HL-60 (cell line): ENCODE measurements around the gene TFPT.

Source experiments
- DNase-seq, 2 experiments: peaks; one replicate each; pipeline ENCODE4 v3.0.0-alpha.2; 2010 to 2020; ENCODE audit warnings: low read depth in 1 of 2, low spot score in 1 of 2
- H3K27ac ChIP-seq: fragments of 250-450 bp; sonication (Bioruptor Pico); replicated peaks from 2 replicates; pipeline ENCODE4 v1.5.1; 2020; ENCODE audit warnings: mild to moderate bottlenecking, moderate library complexity
- H3K27me3 ChIP-seq: fragments of 250-450 bp; sonication (Bioruptor Pico); 2 replicates; pipeline ENCODE4 v1.5.1; 2021; ENCODE audit warnings: mild to moderate bottlenecking, moderate library complexity; ENCODE audit not compliant: insufficient read depth, poor library complexity, severe bottlenecking
- H3K4me3 ChIP-seq: replicated peaks from 2 replicates; pipeline ENCODE4 v1.5.1; 2011; ENCODE audit warnings: mild to moderate bottlenecking, control low read depth, low read length; ENCODE audit not compliant: insufficient read depth
- GABPA ChIP-seq: IDR thresholded peaks from 2 replicates; pipeline ENCODE4 v1.6.1; 2012; ENCODE audit warnings: low read depth
- POLR2AphosphoS5 ChIP-seq: IDR thresholded peaks from 2 replicates; pipeline ENCODE4 v1.6.1; 2012; ENCODE audit warnings: low read depth
- SPI1 ChIP-seq: IDR thresholded peaks from 2 replicates; pipeline ENCODE4 v1.6.1; 2012; ENCODE audit warnings: low read depth, mild to moderate bottlenecking, borderline replicate concordance
- TF ChIP-seq, protein P1 (sequence below): IDR thresholded peaks from one replicate; pipeline ENCODE4 v1.5.1; 2011; ENCODE audit warnings: low read length, control low read depth, inconsistent platforms; ENCODE audit not compliant: insufficient read depth
- TF ChIP-seq, protein P2 (sequence below): IDR thresholded peaks from 2 replicates; pipeline ENCODE4 v1.6.1; 2012; ENCODE audit warnings: low read depth; ENCODE audit not compliant: insufficient replicate concordance

Gene TFPT

DNA sequence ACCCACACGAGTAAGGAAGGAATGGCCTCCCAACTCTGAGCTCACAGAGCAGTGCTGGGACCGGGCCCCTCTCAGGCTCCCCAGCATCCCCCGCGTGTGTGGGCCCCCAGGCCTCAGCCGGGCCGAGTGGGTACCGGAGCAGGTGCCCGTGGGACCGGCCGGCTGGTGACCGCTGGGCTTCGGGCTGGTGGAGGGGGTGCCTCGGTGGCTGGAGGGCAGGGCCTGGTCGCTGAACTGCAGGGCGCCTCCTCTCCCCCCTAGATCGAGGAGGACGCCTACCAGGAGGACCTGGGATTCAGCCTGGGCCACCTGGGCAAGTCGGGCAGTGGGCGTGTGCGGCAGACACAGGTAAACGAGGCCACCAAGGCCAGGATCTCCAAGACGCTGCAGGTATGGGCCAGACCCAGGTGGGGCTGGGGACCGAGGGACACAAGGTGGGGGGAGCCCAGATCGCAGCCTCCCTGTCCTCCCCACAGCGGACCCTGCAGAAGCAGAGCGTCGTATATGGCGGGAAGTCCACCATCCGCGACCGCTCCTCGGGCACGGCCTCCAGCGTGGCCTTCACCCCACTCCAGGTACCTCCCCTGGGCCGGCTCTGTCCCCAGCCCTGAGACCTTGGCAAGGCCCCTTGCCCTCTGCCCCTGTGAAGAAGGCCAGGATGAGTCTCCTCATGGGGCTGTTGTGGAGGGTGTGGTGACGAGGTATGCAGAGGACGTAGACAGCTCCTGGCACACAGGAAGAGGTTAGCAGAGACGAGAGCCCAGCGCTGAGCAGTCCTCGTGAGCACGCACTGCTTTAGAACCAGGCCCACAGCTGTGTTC lies 13.5 kb upstream of the TFPT start:
- Histone ChIP-seq H3K4me3 (no peak overlapping the region), H3K27ac (no peak overlapping the region), H3K27me3 (no peaks in the 10 kb centered on the region)
- TF ChIP-seq, protein P1, sequence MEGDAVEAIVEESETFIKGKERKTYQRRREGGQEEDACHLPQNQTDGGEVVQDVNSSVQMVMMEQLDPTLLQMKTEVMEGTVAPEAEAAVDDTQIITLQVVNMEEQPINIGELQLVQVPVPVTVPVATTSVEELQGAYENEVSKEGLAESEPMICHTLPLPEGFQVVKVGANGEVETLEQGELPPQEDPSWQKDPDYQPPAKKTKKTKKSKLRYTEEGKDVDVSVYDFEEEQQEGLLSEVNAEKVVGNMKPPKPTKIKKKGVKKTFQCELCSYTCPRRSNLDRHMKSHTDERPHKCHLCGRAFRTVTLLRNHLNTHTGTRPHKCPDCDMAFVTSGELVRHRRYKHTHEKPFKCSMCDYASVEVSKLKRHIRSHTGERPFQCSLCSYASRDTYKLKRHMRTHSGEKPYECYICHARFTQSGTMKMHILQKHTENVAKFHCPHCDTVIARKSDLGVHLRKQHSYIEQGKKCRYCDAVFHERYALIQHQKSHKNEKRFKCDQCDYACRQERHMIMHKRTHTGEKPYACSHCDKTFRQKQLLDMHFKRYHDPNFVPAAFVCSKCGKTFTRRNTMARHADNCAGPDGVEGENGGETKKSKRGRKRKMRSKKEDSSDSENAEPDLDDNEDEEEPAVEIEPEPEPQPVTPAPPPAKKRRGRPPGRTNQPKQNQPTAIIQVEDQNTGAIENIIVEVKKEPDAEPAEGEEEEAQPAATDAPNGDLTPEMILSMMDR = no peak
- TF ChIP-seq SPI1 (no peak), GABPA (no peak), POLR2AphosphoS5 (no peak)
- TF ChIP-seq, protein P2, sequence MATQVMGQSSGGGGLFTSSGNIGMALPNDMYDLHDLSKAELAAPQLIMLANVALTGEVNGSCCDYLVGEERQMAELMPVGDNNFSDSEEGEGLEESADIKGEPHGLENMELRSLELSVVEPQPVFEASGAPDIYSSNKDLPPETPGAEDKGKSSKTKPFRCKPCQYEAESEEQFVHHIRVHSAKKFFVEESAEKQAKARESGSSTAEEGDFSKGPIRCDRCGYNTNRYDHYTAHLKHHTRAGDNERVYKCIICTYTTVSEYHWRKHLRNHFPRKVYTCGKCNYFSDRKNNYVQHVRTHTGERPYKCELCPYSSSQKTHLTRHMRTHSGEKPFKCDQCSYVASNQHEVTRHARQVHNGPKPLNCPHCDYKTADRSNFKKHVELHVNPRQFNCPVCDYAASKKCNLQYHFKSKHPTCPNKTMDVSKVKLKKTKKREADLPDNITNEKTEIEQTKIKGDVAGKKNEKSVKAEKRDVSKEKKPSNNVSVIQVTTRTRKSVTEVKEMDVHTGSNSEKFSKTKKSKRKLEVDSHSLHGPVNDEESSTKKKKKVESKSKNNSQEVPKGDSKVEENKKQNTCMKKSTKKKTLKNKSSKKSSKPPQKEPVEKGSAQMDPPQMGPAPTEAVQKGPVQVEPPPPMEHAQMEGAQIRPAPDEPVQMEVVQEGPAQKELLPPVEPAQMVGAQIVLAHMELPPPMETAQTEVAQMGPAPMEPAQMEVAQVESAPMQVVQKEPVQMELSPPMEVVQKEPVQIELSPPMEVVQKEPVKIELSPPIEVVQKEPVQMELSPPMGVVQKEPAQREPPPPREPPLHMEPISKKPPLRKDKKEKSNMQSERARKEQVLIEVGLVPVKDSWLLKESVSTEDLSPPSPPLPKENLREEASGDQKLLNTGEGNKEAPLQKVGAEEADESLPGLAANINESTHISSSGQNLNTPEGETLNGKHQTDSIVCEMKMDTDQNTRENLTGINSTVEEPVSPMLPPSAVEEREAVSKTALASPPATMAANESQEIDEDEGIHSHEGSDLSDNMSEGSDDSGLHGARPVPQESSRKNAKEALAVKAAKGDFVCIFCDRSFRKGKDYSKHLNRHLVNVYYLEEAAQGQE = no peak
- no peak for DNase-seq

DNA sequence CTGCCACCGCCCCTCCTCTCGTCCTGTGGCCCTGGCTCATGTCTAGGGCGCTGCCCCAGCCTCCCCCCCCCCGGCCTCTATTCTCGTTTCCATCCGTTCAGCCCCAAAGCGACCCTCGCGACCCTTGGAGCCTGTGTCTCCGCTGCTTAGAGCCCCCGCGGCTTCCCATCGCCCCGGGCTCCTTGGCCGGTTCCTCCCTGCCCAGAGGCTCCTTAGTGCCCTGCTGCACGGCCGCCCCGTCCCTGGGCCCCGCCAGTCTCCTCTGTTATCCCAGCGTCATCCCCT lies 12.9 kb upstream of the TFPT start:
- Histone ChIP-seq H3K27me3 (no peaks in the 10 kb centered on the region), H3K27ac (no peak overlapping the region), H3K4me3 (no peak overlapping the region)
- TF ChIP-seq, protein P2 = no peak
- no peak for TF ChIP-seq POLR2AphosphoS5
- TF ChIP-seq, protein P1 = no peak
- no peak for TF ChIP-seq SPI1
- no peak for TF ChIP-seq GABPA
- no peak for DNase-seq

DNA sequence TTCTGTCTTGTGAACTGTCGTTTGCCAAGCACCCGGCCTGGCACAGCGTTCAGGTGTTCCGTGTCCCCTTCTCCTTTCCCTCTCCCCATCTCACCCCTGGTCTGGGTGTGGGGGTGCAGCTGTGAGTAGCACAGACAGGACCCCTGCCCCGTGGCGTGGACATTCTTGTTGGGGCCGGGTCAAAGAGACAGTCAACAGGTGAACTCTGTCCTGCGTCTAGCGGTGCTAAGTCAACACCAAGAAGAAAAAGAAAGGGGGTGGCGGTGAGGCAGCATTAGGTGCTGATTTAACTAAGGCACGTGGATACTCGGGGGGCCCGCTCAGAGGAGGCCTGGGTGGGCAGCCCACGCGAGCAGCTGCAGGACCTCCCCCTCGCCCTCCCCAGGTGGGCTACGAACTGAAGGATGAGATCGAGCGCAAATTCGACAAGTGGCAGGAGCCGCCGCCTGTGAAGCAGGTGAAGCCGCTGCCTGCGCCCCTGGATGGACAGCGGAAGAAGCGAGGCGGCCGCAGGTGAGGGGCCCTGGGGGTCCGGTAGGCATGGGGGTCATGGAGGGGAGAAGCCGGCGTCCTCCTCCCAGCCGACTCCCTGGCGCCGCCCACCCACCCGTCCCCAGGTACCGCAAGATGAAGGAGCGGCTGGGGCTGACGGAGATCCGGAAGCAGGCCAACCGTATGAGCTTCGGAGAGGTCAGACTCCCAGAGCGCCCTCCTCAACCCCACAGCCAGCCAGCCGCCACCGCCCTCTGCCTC lies 12.4 kb upstream of the TFPT start:
- Histone ChIP-seq H3K27me3 (no peaks in the 10 kb centered on the region), H3K4me3 (no peak overlapping the region), H3K27ac (no peak overlapping the region)
- TF ChIP-seq POLR2AphosphoS5 (no peak), GABPA (no peak), SPI1 (no peak)
- TF ChIP-seq, protein P1 = no peak
- TF ChIP-seq, protein P2 = no peak
- DNase-seq = no peak
